K562 (cell line): ENCODE data around the gene RNH1. TPM values are rescaled to one million over a fixed set of nuclear protein-coding genes. Genes with fewer than 3 reads are reported as not detected.
A peak's percentile ranks its signal among the peaks of the same experiment; 100 is the strongest.

Experiments
- C11orf30 ChIP-seq: fragments of 450-650 bp; IDR thresholded peaks from 2 replicates; pipeline ENCODE4 v1.6.1; 2016; ENCODE audit warnings: low read depth, mild to moderate bottlenecking
- CHD2 ChIP-seq: IDR thresholded peaks from 2 replicates; pipeline ENCODE4 v1.6.1; 2011; ENCODE audit warnings: low read depth, low read length
- CXXC5 ChIP-seq: fragments of 250-450 bp; sonication (Bioruptor Pico); IDR thresholded peaks from 2 replicates; pipeline ENCODE4 v1.8.0; 2022; ENCODE audit warnings: inconsistent platforms, mild to moderate bottlenecking, moderate library complexity
- ERF ChIP-seq: fragments of 450-650 bp; formaldehyde crosslinking; IDR thresholded peaks from 2 replicates; pipeline ENCODE4 v1.4.0; 2020; ENCODE audit warnings: mild to moderate bottlenecking, mixed read lengths
- HLTF ChIP-seq: fragments of 450-650 bp; IDR thresholded peaks from 2 replicates; pipeline ENCODE4 v1.6.1; 2016
- HNRNPLL ChIP-seq: fragments of 200-400 bp; formaldehyde crosslinking; IDR thresholded peaks from 2 replicates; pipeline ENCODE4 v1.6.1; 2017; ENCODE audit warnings: low read length, low read depth, mild to moderate bottlenecking; ENCODE audit not compliant: poor library complexity, severe bottlenecking
- PHF8 ChIP-seq: fragments of 200-600 bp; sonication (generic); IDR thresholded peaks from 2 replicates; pipeline ENCODE4 v1.6.1; 2012; ENCODE audit warnings: mixed run types, mild to moderate bottlenecking, inconsistent platforms, low read length, moderate library complexity, borderline replicate concordance
- PKNOX1 ChIP-seq: fragments of 450-650 bp; IDR thresholded peaks from 2 replicates; pipeline ENCODE4 v1.6.1; 2016
- SMC3 ChIP-seq: conservative IDR thresholded peaks from 2 replicates; pipeline ENCODE4 v1.6.1; 2011; ENCODE audit warnings: low read depth, low read length, improper control_type of control experiment; ENCODE audit not compliant: insufficient read depth
- SUPT5H ChIP-seq: fragments of 450-650 bp; IDR thresholded peaks from 2 replicates; pipeline ENCODE4 v1.6.1; 2016
- polyA plus RNA-seq, 8 experiments: library from polyadenylated mRNA; depleted of rRNA in 4 of 8; stranded (reverse) in 5 of 8; unstranded in 3 of 8; fragments of >200 nt; fragmentation: Nextera tagmentation in 2 of 8; fragmentation: Illumina TruSeq in 1 of 8; extraction: Ambion mirVana in 2 of 8; extraction: Trizol in 1 of 8; gene quantifications; 2 replicates each; pipeline versions ENCODE4 v1.2.1 to v1.2.3, GENCODE V29; 2011 to 2014; ENCODE audit warnings: inconsistent platforms in 1 of 8, missing spikeins in 1 of 8
- total RNA-seq, 7 experiments: library from RNA; depleted of rRNA in 6 of 7; stranded (reverse); fragments of >200 nt in 6 of 7; fragmentation: Illumina TruSeq in 2 of 7; extraction: Trizol in 2 of 7; gene quantifications; 2 replicates each; pipeline versions ENCODE4 v1.2.1 to v1.2.3, GENCODE V29; 2011 to 2021; ENCODE audit warnings: low replicate concordance in 1 of 7
- TF ChIP-seq, protein P1 (sequence below): fragments of 450-650 bp; IDR thresholded peaks from 2 replicates; pipeline ENCODE4 v1.6.1; 2016; ENCODE audit warnings: mild to moderate bottlenecking, moderate library complexity
- TF ChIP-seq, protein P2 (sequence below): sonication (generic); formaldehyde crosslinking; IDR thresholded peaks from 2 replicates; pipeline ENCODE4 v1.9.0; 2022; ENCODE audit warnings: mild to moderate bottlenecking, missing genetic modification reagents

The RNH1 gene
- total and polyA plus RNA-seq, 9 of the 15 experiments (the other 6 are each of a cell fraction or from before 2014, with no cell fraction given): 2.5 to 160 (median 44.3) TPM

- TF ChIP-seq, protein P1, sequence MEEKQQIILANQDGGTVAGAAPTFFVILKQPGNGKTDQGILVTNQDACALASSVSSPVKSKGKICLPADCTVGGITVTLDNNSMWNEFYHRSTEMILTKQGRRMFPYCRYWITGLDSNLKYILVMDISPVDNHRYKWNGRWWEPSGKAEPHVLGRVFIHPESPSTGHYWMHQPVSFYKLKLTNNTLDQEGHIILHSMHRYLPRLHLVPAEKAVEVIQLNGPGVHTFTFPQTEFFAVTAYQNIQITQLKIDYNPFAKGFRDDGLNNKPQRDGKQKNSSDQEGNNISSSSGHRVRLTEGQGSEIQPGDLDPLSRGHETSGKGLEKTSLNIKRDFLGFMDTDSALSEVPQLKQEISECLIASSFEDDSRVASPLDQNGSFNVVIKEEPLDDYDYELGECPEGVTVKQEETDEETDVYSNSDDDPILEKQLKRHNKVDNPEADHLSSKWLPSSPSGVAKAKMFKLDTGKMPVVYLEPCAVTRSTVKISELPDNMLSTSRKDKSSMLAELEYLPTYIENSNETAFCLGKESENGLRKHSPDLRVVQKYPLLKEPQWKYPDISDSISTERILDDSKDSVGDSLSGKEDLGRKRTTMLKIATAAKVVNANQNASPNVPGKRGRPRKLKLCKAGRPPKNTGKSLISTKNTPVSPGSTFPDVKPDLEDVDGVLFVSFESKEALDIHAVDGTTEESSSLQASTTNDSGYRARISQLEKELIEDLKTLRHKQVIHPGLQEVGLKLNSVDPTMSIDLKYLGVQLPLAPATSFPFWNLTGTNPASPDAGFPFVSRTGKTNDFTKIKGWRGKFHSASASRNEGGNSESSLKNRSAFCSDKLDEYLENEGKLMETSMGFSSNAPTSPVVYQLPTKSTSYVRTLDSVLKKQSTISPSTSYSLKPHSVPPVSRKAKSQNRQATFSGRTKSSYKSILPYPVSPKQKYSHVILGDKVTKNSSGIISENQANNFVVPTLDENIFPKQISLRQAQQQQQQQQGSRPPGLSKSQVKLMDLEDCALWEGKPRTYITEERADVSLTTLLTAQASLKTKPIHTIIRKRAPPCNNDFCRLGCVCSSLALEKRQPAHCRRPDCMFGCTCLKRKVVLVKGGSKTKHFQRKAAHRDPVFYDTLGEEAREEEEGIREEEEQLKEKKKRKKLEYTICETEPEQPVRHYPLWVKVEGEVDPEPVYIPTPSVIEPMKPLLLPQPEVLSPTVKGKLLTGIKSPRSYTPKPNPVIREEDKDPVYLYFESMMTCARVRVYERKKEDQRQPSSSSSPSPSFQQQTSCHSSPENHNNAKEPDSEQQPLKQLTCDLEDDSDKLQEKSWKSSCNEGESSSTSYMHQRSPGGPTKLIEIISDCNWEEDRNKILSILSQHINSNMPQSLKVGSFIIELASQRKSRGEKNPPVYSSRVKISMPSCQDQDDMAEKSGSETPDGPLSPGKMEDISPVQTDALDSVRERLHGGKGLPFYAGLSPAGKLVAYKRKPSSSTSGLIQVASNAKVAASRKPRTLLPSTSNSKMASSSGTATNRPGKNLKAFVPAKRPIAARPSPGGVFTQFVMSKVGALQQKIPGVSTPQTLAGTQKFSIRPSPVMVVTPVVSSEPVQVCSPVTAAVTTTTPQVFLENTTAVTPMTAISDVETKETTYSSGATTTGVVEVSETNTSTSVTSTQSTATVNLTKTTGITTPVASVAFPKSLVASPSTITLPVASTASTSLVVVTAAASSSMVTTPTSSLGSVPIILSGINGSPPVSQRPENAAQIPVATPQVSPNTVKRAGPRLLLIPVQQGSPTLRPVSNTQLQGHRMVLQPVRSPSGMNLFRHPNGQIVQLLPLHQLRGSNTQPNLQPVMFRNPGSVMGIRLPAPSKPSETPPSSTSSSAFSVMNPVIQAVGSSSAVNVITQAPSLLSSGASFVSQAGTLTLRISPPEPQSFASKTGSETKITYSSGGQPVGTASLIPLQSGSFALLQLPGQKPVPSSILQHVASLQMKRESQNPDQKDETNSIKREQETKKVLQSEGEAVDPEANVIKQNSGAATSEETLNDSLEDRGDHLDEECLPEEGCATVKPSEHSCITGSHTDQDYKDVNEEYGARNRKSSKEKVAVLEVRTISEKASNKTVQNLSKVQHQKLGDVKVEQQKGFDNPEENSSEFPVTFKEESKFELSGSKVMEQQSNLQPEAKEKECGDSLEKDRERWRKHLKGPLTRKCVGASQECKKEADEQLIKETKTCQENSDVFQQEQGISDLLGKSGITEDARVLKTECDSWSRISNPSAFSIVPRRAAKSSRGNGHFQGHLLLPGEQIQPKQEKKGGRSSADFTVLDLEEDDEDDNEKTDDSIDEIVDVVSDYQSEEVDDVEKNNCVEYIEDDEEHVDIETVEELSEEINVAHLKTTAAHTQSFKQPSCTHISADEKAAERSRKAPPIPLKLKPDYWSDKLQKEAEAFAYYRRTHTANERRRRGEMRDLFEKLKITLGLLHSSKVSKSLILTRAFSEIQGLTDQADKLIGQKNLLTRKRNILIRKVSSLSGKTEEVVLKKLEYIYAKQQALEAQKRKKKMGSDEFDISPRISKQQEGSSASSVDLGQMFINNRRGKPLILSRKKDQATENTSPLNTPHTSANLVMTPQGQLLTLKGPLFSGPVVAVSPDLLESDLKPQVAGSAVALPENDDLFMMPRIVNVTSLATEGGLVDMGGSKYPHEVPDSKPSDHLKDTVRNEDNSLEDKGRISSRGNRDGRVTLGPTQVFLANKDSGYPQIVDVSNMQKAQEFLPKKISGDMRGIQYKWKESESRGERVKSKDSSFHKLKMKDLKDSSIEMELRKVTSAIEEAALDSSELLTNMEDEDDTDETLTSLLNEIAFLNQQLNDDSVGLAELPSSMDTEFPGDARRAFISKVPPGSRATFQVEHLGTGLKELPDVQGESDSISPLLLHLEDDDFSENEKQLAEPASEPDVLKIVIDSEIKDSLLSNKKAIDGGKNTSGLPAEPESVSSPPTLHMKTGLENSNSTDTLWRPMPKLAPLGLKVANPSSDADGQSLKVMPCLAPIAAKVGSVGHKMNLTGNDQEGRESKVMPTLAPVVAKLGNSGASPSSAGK: peak; percentile 88
- TF ChIP-seq CHD2 (0 out of 2 replicates have a peak, but pooled peaks have one; percentile 16), PHF8 (peak; percentile 88; the same call in 1 of the 2 replicates), C11orf30 (peak; percentile 40; the same call in 1 of the 2 replicates), ERF (CRISPR knock-in tag) (0 out of 2 replicates have a peak, but pooled peaks have one; percentile 61), SMC3 (peak; percentile 84), HLTF (peak; percentile 18; the same call in 1 of the 2 replicates), SUPT5H (peak; percentile 80), PKNOX1 (peak; percentile 71), HNRNPLL (peak; percentile 47), CXXC5 (CRISPR knock-in tag) (peak; percentile 87)
- TF ChIP-seq, protein P2, sequence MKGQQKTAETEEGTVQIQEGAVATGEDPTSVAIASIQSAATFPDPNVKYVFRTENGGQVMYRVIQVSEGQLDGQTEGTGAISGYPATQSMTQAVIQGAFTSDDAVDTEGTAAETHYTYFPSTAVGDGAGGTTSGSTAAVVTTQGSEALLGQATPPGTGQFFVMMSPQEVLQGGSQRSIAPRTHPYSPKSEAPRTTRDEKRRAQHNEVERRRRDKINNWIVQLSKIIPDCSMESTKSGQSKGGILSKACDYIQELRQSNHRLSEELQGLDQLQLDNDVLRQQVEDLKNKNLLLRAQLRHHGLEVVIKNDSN (CRISPR knock-in tag): peak; percentile 78
Observed at GRCh38 chr11:447923-448731, 58.9 kb downstream of the RNH1 start (continued).
